Measurements from ENCODE around the gene UGT2B15.
"Not testable (repeated sequence)": the region's sequence is repeated elsewhere in the genome, so short reads cannot be mapped to it uniquely, and the experiment has no call there.

Gene UGT2B15

GRCh38 chr4:68670479-68670939 lies at the start of gene UGT2B15:
UGT2B15 (minus strand) TSS chr4:68670652; CDS start chr4:68670618, 34 bp downstream.
- DNase-seq: not testable (repeated sequence)

GRCh38 chr4:68719075-68719473 lies 48.6 kb upstream of the UGT2B15 start:
- DNase-seq: no peak

GRCh38 chr4:68718447-68719074 lies 48.1 kb upstream of the UGT2B15 start:
- no peak for DNase-seq

GRCh38 chr4:68717999-68718398 lies 47.5 kb upstream of the UGT2B15 start:
- no peak for DNase-seq

GRCh38 chr4:68714400-68714799 lies 43.9 kb upstream of the UGT2B15 start:
- DNase-seq: no peak

GRCh38 chr4:68712207-68712606 lies 41.8 kb upstream of the UGT2B15 start:
- DNase-seq: no peak

- DNase-seq: no peak
These were observed 38.1 kb upstream of the UGT2B15 start for GRCh38 chr4:68708566-68708965.

GRCh38 chr4:68703168-68703567 lies 32.7 kb upstream of the UGT2B15 start:
- not testable (repeated sequence) for DNase-seq

- no peak for DNase-seq
These were observed 29.7 kb upstream of the UGT2B15 start for GRCh38 chr4:68700152-68700551.

GRCh38 chr4:68693325-68694075 lies 23.0 kb upstream of the UGT2B15 start:
- no peak for DNase-seq

- DNase-seq: no peak
These were observed 20.7 kb upstream of the UGT2B15 start for GRCh38 chr4:68691186-68691585.

- no peak for DNase-seq
These were observed 12.6 kb upstream of the UGT2B15 start for GRCh38 chr4:68683034-68683433.

- DNase-seq: not testable (repeated sequence)
These were observed 10.8 kb upstream of the UGT2B15 start for GRCh38 chr4:68681298-68681697.

GRCh38 chr4:68673143-68673542 lies 2.7 kb upstream of the UGT2B15 start:
- no peak for DNase-seq

- DNase-seq: not testable (repeated sequence)
These were observed 765 bp upstream of the UGT2B15 start for GRCh38 chr4:68671217-68671616.

GRCh38 chr4:68668537-68669163 lies 1.8 kb downstream of the UGT2B15 start:
- not testable (repeated sequence) for DNase-seq

- DNase-seq: not testable (repeated sequence)
These were observed 2.9 kb downstream of the UGT2B15 start for GRCh38 chr4:68667551-68667950.

- DNase-seq: not testable (repeated sequence)
These were observed 5.7 kb downstream of the UGT2B15 start for GRCh38 chr4:68664721-68665120.

GRCh38 chr4:68662836-68663574 lies 7.4 kb downstream of the UGT2B15 start:
- DNase-seq: not testable (repeated sequence)

- no peak for DNase-seq
These were observed 11.8 kb downstream of the UGT2B15 start for GRCh38 chr4:68658672-68659071.

- not testable (repeated sequence) for DNase-seq
These were observed 13.3 kb downstream of the UGT2B15 start for GRCh38 chr4:68657022-68657594.

GRCh38 chr4:68656445-68656973 lies 13.9 kb downstream of the UGT2B15 start:
- not testable (repeated sequence) for DNase-seq
